Gastrocnemius medialis (tissue), 4 donors: Measurements from ENCODE around the gene COL6A2. TPM values are rescaled to one million over a fixed set of nuclear protein-coding genes. Genes with fewer than 3 reads are reported as not detected.

Source experiments
- ATAC-seq, 2 donors: fragments of 150-250 bp; one replicate each; pipeline ENCODE4 v1.9.1; 2016
- DNase-seq, 2 donors: peaks; one replicate each; pipeline ENCODE4 v3.0.0-alpha.2; 2019
- H3K27ac ChIP-seq, 4 donors: fragments of 200-600 bp; sonication (generic); 1 replicate in 1 of 4; 2 replicates in 3 of 4; pipeline ENCODE4 v1.5.1; 2016 to 2018; ENCODE audit warnings: mild to moderate bottlenecking in 2 of 4, moderate library complexity in 1 of 4
- H3K27me3 ChIP-seq, 3 donors: fragments of 200-600 bp; sonication (generic) in 2 of 3; 1 replicate in 1 of 3; 2 replicates in 2 of 3; pipeline versions ENCODE4 v1.5.1 to v1.6.0; 2016 to 2019; ENCODE audit warnings: mild to moderate bottlenecking in 1 of 3, moderate library complexity in 1 of 3
- H3K36me3 ChIP-seq, 2 donors: fragments of 200-600 bp; sonication (generic) in 1 of 2; one replicate each; pipeline ENCODE4 v1.5.1; 2017 to 2018
- H3K4me1 ChIP-seq, 2 donors: fragments of 200-600 bp; sonication (generic) in 1 of 2; one replicate each; pipeline ENCODE4 v1.5.1; 2016 to 2017; ENCODE audit warnings: mild to moderate bottlenecking in 2 of 2
- H3K4me3 ChIP-seq, 4 donors: fragments of 200-600 bp; sonication (generic) in 3 of 4; 1 replicate in 1 of 4; 2 replicates in 3 of 4; pipeline ENCODE4 v1.5.1; 2016 to 2019; ENCODE audit warnings: mild to moderate bottlenecking in 2 of 4
- H3K9me3 ChIP-seq, 3 donors: fragments of 200-600 bp; sonication (generic) in 2 of 3; 1 replicate in 1 of 3; 2 replicates in 2 of 3; pipeline ENCODE4 v1.5.1; 2016 to 2019
- CTCF ChIP-seq, 5 experiments: fragments of 450-650 bp in 3 of 5; fragments of 200-600 bp in 2 of 5; sonication (generic) in 2 of 5; IDR thresholded peaks in 4 of 5; conservative IDR thresholded peaks in 1 of 5; 1 replicate in 4 of 5; 2 replicates in 1 of 5; pipeline ENCODE4 v1.5.1; 2016 to 2019; ENCODE audit warnings: antibody characterized with exemption in 5 of 5, mild to moderate bottlenecking in 3 of 5, moderate library complexity in 3 of 5
- POLR2A ChIP-seq, 2 donors: fragments of 450-650 bp; IDR thresholded peaks; one replicate each; pipeline ENCODE4 v1.6.1; 2017; ENCODE audit warnings: antibody characterized with exemption in 2 of 2, mild to moderate bottlenecking in 2 of 2, moderate library complexity in 2 of 2
- in situ Hi-C, 4 donors: fragments of 200-750 bp; cut with MboI; loops; one replicate each; pipeline versions ENCODE4 v1.15.0 to v1.8.0; 2017; ENCODE audit warnings: low sequenced_read_pairs in 4 of 4
- intact Hi-C: fragments of 100-400 bp; cut with DNase I; formaldehyde crosslinking; loops from one replicate; pipeline ENCODE4 v1.15.1; 2023; ENCODE audit warnings: low total_unique reads
- total RNA-seq, 4 donors: library from RNA; depleted of rRNA; stranded (reverse); fragments of >200 nt; gene quantifications; one replicate each; pipeline versions ENCODE4 v1.1.0 to v1.2.3, GENCODE V29; 2016

COL6A2 gene
- total RNA-seq, 4 donors from 2014 or later: 44.0 to 141 (median 88.4) TPM

- H3K36me3 ChIP-seq: no peaks in the 10 kb centered on the region
- in situ Hi-C loops (no loop called here), intact Hi-C loops (no loop called here)
- H3K9me3 ChIP-seq: no peaks in the 10 kb centered on the region
- H3K4me3 ChIP-seq: no peak overlapping the region
- H3K27ac ChIP-seq: no peak overlapping the region
- ATAC-seq (no peak), DNase-seq (peak in 1 of 2 donors; percentile 6)
- peaks cover 0 to 7% (median 7%) of the 10 kb centered on the region in 3 donors for H3K27me3 ChIP-seq
- TF ChIP-seq CTCF (IDR thresholded peaks at IDR 0.05 in 4 of 5, conservative IDR thresholded peaks at IDR 0.05 in 1 of 5) (no peak), POLR2A (IDR thresholded peaks at IDR 0.05) (no peak)
- H3K4me1 ChIP-seq: no peaks in the 10 kb centered on the region
Measured at GRCh38 chr21:46158666-46159300, 60.9 kb downstream of the COL6A2 start.

GRCh38 chr21:46159390-46159789 is 61.5 kb downstream of the COL6A2 start:
- H3K27me3 ChIP-seq: peaks cover 0 to 7% (median 7%) of the 10 kb centered on the region in 3 donors
- intact Hi-C loops (no loop called here), in situ Hi-C loops (no loop called here)
- no peaks in the 10 kb centered on the region for H3K36me3 ChIP-seq
- no peak overlapping the region for H3K27ac ChIP-seq
- H3K4me3 ChIP-seq: no peak overlapping the region
- peak; percentile 0 to 8 for DNase-seq
- no peaks in the 10 kb centered on the region for H3K9me3 ChIP-seq
- TF ChIP-seq CTCF (IDR thresholded peaks at IDR 0.05 in 4 of 5, conservative IDR thresholded peaks at IDR 0.05 in 1 of 5): no peak
- no peak for TF ChIP-seq POLR2A (IDR thresholded peaks at IDR 0.05)
- ATAC-seq: no peak
- no peaks in the 10 kb centered on the region for H3K4me1 ChIP-seq

- intact Hi-C loops: no loop called here
Measured at GRCh38 chr21:46159841-46160656, 62.1 kb downstream of the COL6A2 start.

GRCh38 chr21:46160657-46160906 is 62.7 kb downstream of the COL6A2 start:
- no peaks in the 10 kb centered on the region for H3K36me3 ChIP-seq
- peaks cover 0 to 9% (median 7%) of the 10 kb centered on the region in 3 donors for H3K27me3 ChIP-seq
- no peak for TF ChIP-seq CTCF (IDR thresholded peaks at IDR 0.05 in 4 of 5, conservative IDR thresholded peaks at IDR 0.05 in 1 of 5)
- TF ChIP-seq POLR2A (IDR thresholded peaks at IDR 0.05): no peak
- DNase-seq (no peak), ATAC-seq (no peak)
- no peak overlapping the region for H3K27ac ChIP-seq
- in situ Hi-C loops (no loop called here), intact Hi-C loops (no loop called here)
- H3K4me3 ChIP-seq: no peak overlapping the region
- H3K9me3 ChIP-seq: no peaks in the 10 kb centered on the region
- no peaks in the 10 kb centered on the region for H3K4me1 ChIP-seq

More at GRCh38 chr21:46159841-46160656, 62.1 kb downstream of the COL6A2 start:
- H3K4me3 ChIP-seq: no peak overlapping the region
- no peak overlapping the region for H3K27ac ChIP-seq
- H3K36me3 ChIP-seq: no peaks in the 10 kb centered on the region
- no peaks in the 10 kb centered on the region for H3K4me1 ChIP-seq
- no peaks in the 10 kb centered on the region for H3K9me3 ChIP-seq
- peaks cover 0 to 7% (median 7%) of the 10 kb centered on the region in 3 donors for H3K27me3 ChIP-seq
- in situ Hi-C loops: no loop called here
- peak; percentile 0 to 7 for DNase-seq
- TF ChIP-seq POLR2A (IDR thresholded peaks at IDR 0.05): no peak
- ATAC-seq: no peak

GRCh38 chr21:46160907-46161632 is 63.2 kb downstream of the COL6A2 start:
- Histone ChIP-seq H3K9me3 (no peaks in the 10 kb centered on the region), H3K4me3 (no peak overlapping the region), H3K4me1 (no peaks in the 10 kb centered on the region), H3K27me3 (peaks cover 0 to 12% (median 7%) of the 10 kb centered on the region in 3 donors), H3K27ac (no peak overlapping the region), H3K36me3 (no peaks in the 10 kb centered on the region)
- DNase-seq (peak in 1 of 2 donors; percentile 1), ATAC-seq (no peak)
- no peak for TF ChIP-seq POLR2A (IDR thresholded peaks at IDR 0.05)
- TF ChIP-seq CTCF (IDR thresholded peaks at IDR 0.05 in 4 of 5, conservative IDR thresholded peaks at IDR 0.05 in 1 of 5): no peak
- intact Hi-C loops (no loop called here), in situ Hi-C loops (no loop called here)
